Esophagus muscularis mucosa (tissue), 4 donors: ENCODE results near the gene ANXA7. TPM values are rescaled to one million over a fixed set of nuclear protein-coding genes. Genes with fewer than 3 reads are reported as not detected.

Experiments used
- DNase-seq: peaks from one replicate; pipeline ENCODE4 v3.0.0-alpha.2; 2017; ENCODE audit errors: extremely low spot score
- H3K27ac ChIP-seq, 4 donors: fragments of 200-600 bp; sonication (generic); replicated peaks in 1 of 4; 1 replicate in 3 of 4; 2 replicates in 1 of 4; pipeline ENCODE4 v1.5.1; 2016 to 2019; ENCODE audit warnings: mild to moderate bottlenecking in 1 of 4
- H3K27me3 ChIP-seq, 4 donors: fragments of 200-600 bp; sonication (generic); one replicate each; pipeline versions ENCODE4 v1.5.1 to v1.6.0; 2016 to 2019
- H3K36me3 ChIP-seq, 4 donors: fragments of 200-600 bp; sonication (generic); one replicate each; pipeline ENCODE4 v1.5.1; 2016 to 2019
- H3K4me1 ChIP-seq, 4 donors: fragments of 200-600 bp; sonication (generic); one replicate each; pipeline ENCODE4 v1.5.1; 2016 to 2019
- H3K4me3 ChIP-seq, 4 donors: fragments of 200-600 bp; sonication (generic); 1 replicate in 2 of 4; 2 replicates in 2 of 4; pipeline ENCODE4 v1.5.1; 2016 to 2019; ENCODE audit warnings: mild to moderate bottlenecking in 4 of 4, moderate library complexity in 1 of 4
- H3K9me3 ChIP-seq, 4 donors: fragments of 200-600 bp; sonication (generic); 1 replicate in 3 of 4; 2 replicates in 1 of 4; pipeline ENCODE4 v1.5.1; 2016 to 2019
- CTCF ChIP-seq, 3 experiments: fragments of 200-600 bp in 2 of 3; fragments of 450-650 bp in 1 of 3; sonication (generic) in 2 of 3; IDR thresholded peaks; one replicate each; pipeline ENCODE4 v1.5.1; 2017 to 2019; ENCODE audit warnings: antibody characterized with exemption in 3 of 3, mild to moderate bottlenecking in 2 of 3, moderate library complexity in 1 of 3
- EP300 ChIP-seq: sonication (generic); formaldehyde crosslinking; IDR thresholded peaks from one replicate; pipeline ENCODE4 v1.6.1; 2017; ENCODE audit warnings: antibody characterized with exemption
- POLR2A ChIP-seq: fragments of 450-650 bp; IDR thresholded peaks from one replicate; pipeline ENCODE4 v1.6.1; 2017; ENCODE audit warnings: antibody characterized with exemption, moderate library complexity, mild to moderate bottlenecking, low read depth
- POLR2AphosphoS5 ChIP-seq, 2 donors: sonication (generic); formaldehyde crosslinking; IDR thresholded peaks; one replicate each; pipeline ENCODE4 v1.6.1; 2017; ENCODE audit warnings: antibody characterized with exemption in 2 of 2
- WGBS: methylation state at CpG from one replicate; pipeline ENCODE4 v1.1.5; 2018; 5-methylcytosine and 5-hydroxymethylcytosine counted together
- intact Hi-C: fragments of 100-400 bp; cut with DNase I; formaldehyde crosslinking; loops from one replicate; pipeline ENCODE4 v1.15.1; 2023
- total RNA-seq, 4 donors: library from RNA; depleted of rRNA; stranded (reverse); fragments of >200 nt; gene quantifications; one replicate each; pipeline versions ENCODE4 v1.1.0 to v1.2.1, GENCODE V29; 2016

The ANXA7 gene
- total RNA-seq: 100 to 1,000 TPM; 105 to 135 (median 128) TPM

- intact Hi-C loops: loop anchor here (5.0 kb wide), 1 partner anchor 161 kb away; the partner anchor contains the start of gene MRPS16
- peak; percentile 96 for DNase-seq
- Histone ChIP-seq H3K4me3 (peak within 1 kb of the TSS; percentile 79 to 90 (median 84)), H3K9me3 (no peaks in the 10 kb centered on the region), H3K36me3 (no peaks in the 10 kb centered on the region), H3K4me1 (peaks cover 21 to 27% (median 25%) of the 10 kb centered on the region in 4 donors), H3K27ac (peak within 1 kb of the TSS; percentile 91 to 97 (median 94)), H3K27me3 (no peaks in the 10 kb centered on the region)
- TF ChIP-seq POLR2AphosphoS5 (IDR thresholded peaks at IDR 0.05) (peak; percentile 87 to 97), EP300 (peak; percentile 42), POLR2A (peak; percentile 83), CTCF (IDR thresholded peaks at IDR 0.05) (peak in 2 of 3 experiments; percentile 34 to 45)
- WGBS: 0% methylated on average over 12 of the region's 62 CpGs
These were observed at the start of gene ANXA7 for GRCh38 chr10:73413528-73414229. Gene ANXA7 (minus strand): TSS chr10:73414058. CDS start chr10:73400856, 13,202 bp downstream.

- no peaks in the 10 kb centered on the region for H3K9me3 ChIP-seq
- 100% methylated on average over 4 of the region's 4 CpGs for WGBS
- intact Hi-C loops: no loop called here
These were observed 47.0 kb upstream of the ANXA7 start for GRCh38 chr10:73460897-73461296.

GRCh38 chr10:73459683-73460314, 45.9 kb upstream of the ANXA7 start:
- intact Hi-C loops: loop anchor here (5.0 kb wide), 1 partner anchor 33 kb away; no protein-coding TSS in a partner anchor
- no peaks in the 10 kb centered on the region for H3K4me1 ChIP-seq
- H3K4me3 ChIP-seq: no peak overlapping the region
- H3K9me3 ChIP-seq: no peaks in the 10 kb centered on the region
- no peak overlapping the region for H3K27ac ChIP-seq
- no peak for TF ChIP-seq CTCF (IDR thresholded peaks at IDR 0.05)
- no peak for TF ChIP-seq POLR2AphosphoS5 (IDR thresholded peaks at IDR 0.05)
- TF ChIP-seq EP300: no peak
- TF ChIP-seq POLR2A: no peak
- peaks cover 0 to 61% (median 26%) of the 10 kb centered on the region in 4 donors for H3K36me3 ChIP-seq
- no peaks in the 10 kb centered on the region for H3K27me3 ChIP-seq
- no peak for DNase-seq
- 83% methylated on average over 6 of the region's 6 CpGs for WGBS

More at GRCh38 chr10:73460897-73461296, 47.0 kb upstream of the ANXA7 start:
- Histone ChIP-seq H3K4me1 (peaks cover 0 to 9% (median 9%) of the 10 kb centered on the region in 4 donors), H3K27me3 (no peaks in the 10 kb centered on the region), H3K36me3 (peaks cover 0 to 65% (median 30%) of the 10 kb centered on the region in 4 donors), H3K27ac (no peak overlapping the region), H3K4me3 (no peak overlapping the region)
- no peak for TF ChIP-seq POLR2A
- TF ChIP-seq EP300: no peak
- TF ChIP-seq CTCF (IDR thresholded peaks at IDR 0.05): no peak
- no peak for TF ChIP-seq POLR2AphosphoS5 (IDR thresholded peaks at IDR 0.05)
- no peak for DNase-seq

- Histone ChIP-seq H3K4me3 (no peak overlapping the region), H3K9me3 (no peaks in the 10 kb centered on the region), H3K27me3 (no peaks in the 10 kb centered on the region), H3K36me3 (peaks cover 22 to 71% (median 32%) of the 10 kb centered on the region in 4 donors), H3K4me1 (no peaks in the 10 kb centered on the region), H3K27ac (no peak overlapping the region)
- no peak for DNase-seq
- TF ChIP-seq CTCF (IDR thresholded peaks at IDR 0.05) (no peak), POLR2AphosphoS5 (IDR thresholded peaks at IDR 0.05) (no peak), POLR2A (no peak), EP300 (no peak)
- intact Hi-C loops: loop anchor here (5.0 kb wide), 1 partner anchor 36 kb away; no protein-coding TSS in a partner anchor
- WGBS: 95% methylated on average over 2 of the region's 2 CpGs
These were observed 42.5 kb upstream of the ANXA7 start for GRCh38 chr10:73456187-73456890.
